ENCODE results near the gene CCL18.
"Not testable (repeated sequence)": the region's sequence is repeated elsewhere in the genome, so short reads cannot be mapped to it uniquely, and the experiment has no call there.

Gene CCL18

GRCh38 chr17:36063786-36064541 is at the start of gene CCL18:
Gene CCL18 (plus strand): TSS chr17:36064272. CDS start chr17:36064343, 71 bp downstream.
- DNase-seq (ENCODE audit: low spot score) = no peak

- no peak for DNase-seq (ENCODE audit: low spot score)
These were observed 49.1 kb upstream of the CCL18 start for GRCh38 chr17:36014946-36015345.

GRCh38 chr17:36015895-36016294 is 48.2 kb upstream of the CCL18 start:
- DNase-seq (ENCODE audit: low spot score) = not testable (repeated sequence)

- no peak for DNase-seq (ENCODE audit: low spot score)
These were observed 47.5 kb upstream of the CCL18 start for GRCh38 chr17:36016555-36016954.

- DNase-seq (ENCODE audit: low spot score) = no peak
These were observed 46.3 kb upstream of the CCL18 start, which contains the start of gene CCL23 for GRCh38 chr17:36017799-36018198. Gene CCL23 (minus strand): TSS chr17:36017972. CDS start chr17:36017897, 75 bp downstream.

- DNase-seq (ENCODE audit: low spot score) = no peak
These were observed 44.6 kb upstream of the CCL18 start for GRCh38 chr17:36019423-36019822.

GRCh38 chr17:36024106-36024869 is 39.8 kb upstream of the CCL18 start:
- no peak for DNase-seq (ENCODE audit: low spot score)

- no peak for DNase-seq (ENCODE audit: low spot score)
These were observed 36.3 kb upstream of the CCL18 start for GRCh38 chr17:36027761-36028160.

- DNase-seq (ENCODE audit: low spot score) = no peak
These were observed 33.1 kb upstream of the CCL18 start for GRCh38 chr17:36030956-36031355.

GRCh38 chr17:36034127-36034526 is 29.9 kb upstream of the CCL18 start:
- DNase-seq (ENCODE audit: low spot score) = no peak

- DNase-seq (ENCODE audit: low spot score) = no peak
These were observed 27.8 kb upstream of the CCL18 start for GRCh38 chr17:36036235-36036634.

GRCh38 chr17:36048066-36048465 is 16.0 kb upstream of the CCL18 start:
- no peak for DNase-seq (ENCODE audit: low spot score)

- DNase-seq (ENCODE audit: low spot score) = no peak
These were observed 14.4 kb upstream of the CCL18 start for GRCh38 chr17:36049643-36050042.

- DNase-seq (ENCODE audit: low spot score) = no peak
These were observed 8.9 kb upstream of the CCL18 start for GRCh38 chr17:36055171-36055570.

- DNase-seq (ENCODE audit: low spot score) = no peak
These were observed 8.1 kb upstream of the CCL18 start for GRCh38 chr17:36055921-36056520.

- DNase-seq (ENCODE audit: low spot score) = no peak
These were observed 6.2 kb upstream of the CCL18 start for GRCh38 chr17:36057911-36058310.

GRCh38 chr17:36059406-36059805 is 4.7 kb upstream of the CCL18 start:
- DNase-seq (ENCODE audit: low spot score) = no peak

- DNase-seq (ENCODE audit: low spot score) = no peak
These were observed 3.3 kb upstream of the CCL18 start for GRCh38 chr17:36060816-36061215.

GRCh38 chr17:36066365-36066985 is 2.4 kb downstream of the CCL18 start:
- DNase-seq (ENCODE audit: low spot score) = no peak

GRCh38 chr17:36068524-36068923 is 4.5 kb downstream of the CCL18 start:
- no peak for DNase-seq (ENCODE audit: low spot score)

GRCh38 chr17:36069136-36069535 is 5.1 kb downstream of the CCL18 start:
- DNase-seq (ENCODE audit: low spot score) = no peak

GRCh38 chr17:36070427-36070826 is 6.4 kb downstream of the CCL18 start:
- DNase-seq (ENCODE audit: low spot score) = no peak
